ENCODE data around the gene ARHGAP10. TPM values are rescaled to one million over a fixed set of nuclear protein-coding genes. Genes with fewer than 3 reads are reported as not detected.

ARHGAP10 gene
- total and polyA plus RNA-seq, 10 of the 15 experiments (the other 5 are each of a cell fraction or from before 2014, with no cell fraction given) = 1.3 to 25.8 (median 17.2) TPM

GRCh38 chr4:148022975-148023374 lies 291.1 kb downstream of the ARHGAP10 start:
- ChIA-PET POLR2A (no interaction called here), CTCF (no interaction called here), RAD21 (ENCODE audit: unreplicated experiment) (no interaction called here), SMC1A (ENCODE audit: uncharacterized antibody, unreplicated experiment) (interaction anchor here (1.1 to 1.4 kb wide), 2 partner anchors 12 to 158 kb away, joined by 3 read pairs; no protein-coding TSS in a partner anchor)
- no peak overlapping the region for H2AFZ ChIP-seq (ENCODE audit: control insufficient read depth, low read depth, low read length)
- 94% methylated on average over 6 of the region's 6 CpGs for WGBS (ENCODE audit: insufficient coverage, insufficient replicate concordance, low lambda C conversion rate, missing lambda C conversion rate)
- no peak overlapping the region for H3K9ac ChIP-seq (ENCODE audit: control insufficient read depth, insufficient read depth, low read length)
- H3K4me1 ChIP-seq (ENCODE audit: control insufficient read depth, insufficient read depth, low read length) = no peaks in the 10 kb centered on the region
- H3K79me2 ChIP-seq (ENCODE audit: control insufficient read depth, insufficient read depth, low read length) = no peaks in the 10 kb centered on the region
- intact Hi-C loops (cut with micrococcal nuclease; ENCODE audit: unreplicated experiment) = no loop called here
- no peaks in the 10 kb centered on the region; the same call in 2 of the 3 replicates for H3K9me3 ChIP-seq (replicated peaks; ENCODE audit: control insufficient read depth, insufficient read depth, low read length)
- H3K27ac ChIP-seq (ENCODE audit: control insufficient read depth, insufficient read depth) = no peak overlapping the region
- H3K27me3 ChIP-seq (replicated peaks in 1 of 2; ENCODE audit: control insufficient read depth in 2 of 2, insufficient read depth in 2 of 2, low read length in 1 of 2) = no peaks in the 10 kb centered on the region
- TF ChIP-seq NBN (IDR thresholded peaks at IDR 0.05) (no peak), ESRRA (IDR thresholded peaks at IDR 0.05; ENCODE audit: low read length) (no peak), STAT1 (conservative IDR thresholded peaks at IDR 0.05) (no peak), SRF (IDR thresholded peaks at IDR 0.05; ENCODE audit: low read depth in 2 of 2, low read length in 2 of 2) (no peak), KAT2A (conservative IDR thresholded peaks at IDR 0.05; ENCODE audit: control insufficient read depth, low read depth, low read length) (no peak), ZZZ3 (IDR thresholded peaks at IDR 0.05; ENCODE audit: control insufficient read depth, insufficient read length, low read depth) (no peak), RB1 (IDR thresholded peaks at IDR 0.05; ENCODE audit: borderline replicate concordance) (no peak), HDAC6 (IDR thresholded peaks at IDR 0.05; ENCODE audit: unreplicated experiment) (no peak), E2F4 (IDR thresholded peaks at IDR 0.05; ENCODE audit: low read depth, low read length) (no peak), MXI1 (IDR thresholded peaks at IDR 0.05; ENCODE audit: low read depth, low read length) (no peak), ZNF622 (IDR thresholded peaks at IDR 0.05) (no peak), SMARCA5 (IDR thresholded peaks at IDR 0.05) (no peak), SIX5 (IDR thresholded peaks at IDR 0.05; ENCODE audit: low read depth, low read length, severe bottlenecking) (no peak), MYB (IDR thresholded peaks at IDR 0.05; ENCODE audit: borderline replicate concordance, low read depth, low read length) (no peak)
- BruUV-seq (replicated peaks) = no TSS peak
- H4K20me1 ChIP-seq (ENCODE audit: control insufficient read depth, insufficient read depth) = no peaks in the 10 kb centered on the region
- in situ Hi-C loops (cut with MboI) = no loop called here
- DNase-seq (ENCODE audit: low read depth, low spot score) (no peak), ATAC-seq (no peak), FAIRE-seq (no peak)
- H3K36me3 ChIP-seq (ENCODE audit: control insufficient read depth in 2 of 2, insufficient read depth in 2 of 2, low read length in 1 of 2) = peaks cover 3 to 10% of the 10 kb centered on the region in 2 experiments; a peak in 3 of 4 replicates
- no peak overlapping the region for H3K4me2 ChIP-seq (ENCODE audit: control insufficient read depth, insufficient read depth)
- H3K4me3 ChIP-seq = no peak overlapping the region

All from GM12878 (cell line).